Dermis microvascular lymphatic vessel endothelial cell (primary cell): ENCODE results near the gene SLC30A10. TPM values are rescaled to one million over a fixed set of nuclear protein-coding genes. Genes with fewer than 3 reads are reported as not detected.
"Not testable (repeated sequence)": the region's sequence is repeated elsewhere in the genome, so short reads cannot be mapped to it uniquely, and the experiment has no call there.

Experiments
- DNase-seq, 2 donors: peaks; one replicate each; pipeline versions ENCODE4 v3.0.0 to v3.0.0-alpha.2; 2010; ENCODE audit warnings: low read depth in 2 of 2
- total RNA-seq: library from RNA; depleted of rRNA; stranded (reverse); fragments of >200 nt; gene quantifications from 2 replicates; pipeline ENCODE4 v1.2.1, GENCODE V29; 2014

SLC30A10 gene
- total RNA-seq, 1 donor from 2014 or later = not detected

GRCh38 chr1:219891846-219892245, 36.5 kb downstream of the SLC30A10 start:
- not testable (repeated sequence) for DNase-seq

GRCh38 chr1:219888667-219889066, 39.7 kb downstream of the SLC30A10 start:
- not testable (repeated sequence) for DNase-seq

GRCh38 chr1:219885680-219886079, 42.7 kb downstream of the SLC30A10 start:
- DNase-seq = no peak

GRCh38 chr1:219883400-219884332, 44.7 kb downstream of the SLC30A10 start:
- no peak for DNase-seq

- DNase-seq = no peak
These were observed 45.6 kb downstream of the SLC30A10 start for GRCh38 chr1:219882755-219883154.

GRCh38 chr1:219882096-219882495, 46.3 kb downstream of the SLC30A10 start:
- DNase-seq = no peak

- DNase-seq = no peak
These were observed 47.4 kb downstream of the SLC30A10 start for GRCh38 chr1:219880765-219881457.

- DNase-seq = no peak
These were observed 51.6 kb downstream of the SLC30A10 start for GRCh38 chr1:219876798-219877209.

- no peak for DNase-seq
These were observed 52.5 kb downstream of the SLC30A10 start for GRCh38 chr1:219875860-219876259.

- not testable (repeated sequence) for DNase-seq
These were observed 55.8 kb downstream of the SLC30A10 start for GRCh38 chr1:219872538-219872937.

- no peak for DNase-seq
These were observed 56.8 kb downstream of the SLC30A10 start for GRCh38 chr1:219871427-219872057.

GRCh38 chr1:219868615-219869014, 59.7 kb downstream of the SLC30A10 start:
- not testable (repeated sequence) for DNase-seq

Other genes starting within 250 kb of the SLC30A10 start
- 60.9 and 109 TPM in 2 replicates for gene EPRS1, start 117.9 kb upstream of the SLC30A10 start, total RNA-seq
- gene BPNT1, start 161.2 kb upstream of the SLC30A10 start, total RNA-seq = 25.9 and 28.4 TPM in 2 replicates
- gene IARS2, start 165.6 kb upstream of the SLC30A10 start, total RNA-seq = 89.5 and 93.7 TPM in 2 replicates